Measurements from ENCODE around the gene SLC29A4.
"Not testable (repeated sequence)": the region's sequence is repeated elsewhere in the genome, so short reads cannot be mapped to it uniquely, and the experiment has no call there.

DNA sequence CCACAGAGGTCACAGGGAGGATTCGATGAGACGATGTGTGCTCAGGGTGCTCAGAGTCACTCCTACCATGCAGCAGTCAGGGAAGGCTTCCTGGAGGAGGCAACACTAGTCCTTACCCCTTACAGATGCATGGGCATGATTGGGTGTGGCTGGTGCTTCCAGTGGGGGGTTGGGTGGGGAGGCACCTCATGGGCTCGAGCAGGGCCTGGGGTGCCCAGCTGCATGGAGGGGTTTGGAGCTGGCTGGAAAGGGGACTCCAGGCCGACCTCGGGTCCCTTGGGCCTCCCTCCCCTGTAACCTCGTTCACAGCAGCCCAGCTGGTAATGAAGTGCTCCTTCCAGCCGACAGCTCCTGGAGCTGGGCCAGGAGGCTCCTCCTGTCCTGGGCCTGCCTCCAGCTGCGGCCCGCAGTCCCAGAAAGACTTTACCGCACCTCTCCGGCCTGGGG, 7.7 kb upstream of the SLC29A4 start:
- not testable (repeated sequence) for TF ChIP-seq EZH2 (IDR thresholded peaks at IDR 0.05; ENCODE audit: borderline replicate concordance, low read depth, low read length, poor library complexity, severe bottlenecking)
- TF ChIP-seq, protein P1, sequence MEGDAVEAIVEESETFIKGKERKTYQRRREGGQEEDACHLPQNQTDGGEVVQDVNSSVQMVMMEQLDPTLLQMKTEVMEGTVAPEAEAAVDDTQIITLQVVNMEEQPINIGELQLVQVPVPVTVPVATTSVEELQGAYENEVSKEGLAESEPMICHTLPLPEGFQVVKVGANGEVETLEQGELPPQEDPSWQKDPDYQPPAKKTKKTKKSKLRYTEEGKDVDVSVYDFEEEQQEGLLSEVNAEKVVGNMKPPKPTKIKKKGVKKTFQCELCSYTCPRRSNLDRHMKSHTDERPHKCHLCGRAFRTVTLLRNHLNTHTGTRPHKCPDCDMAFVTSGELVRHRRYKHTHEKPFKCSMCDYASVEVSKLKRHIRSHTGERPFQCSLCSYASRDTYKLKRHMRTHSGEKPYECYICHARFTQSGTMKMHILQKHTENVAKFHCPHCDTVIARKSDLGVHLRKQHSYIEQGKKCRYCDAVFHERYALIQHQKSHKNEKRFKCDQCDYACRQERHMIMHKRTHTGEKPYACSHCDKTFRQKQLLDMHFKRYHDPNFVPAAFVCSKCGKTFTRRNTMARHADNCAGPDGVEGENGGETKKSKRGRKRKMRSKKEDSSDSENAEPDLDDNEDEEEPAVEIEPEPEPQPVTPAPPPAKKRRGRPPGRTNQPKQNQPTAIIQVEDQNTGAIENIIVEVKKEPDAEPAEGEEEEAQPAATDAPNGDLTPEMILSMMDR (conservative IDR thresholded peaks at IDR 0.05; ENCODE audit: low read depth, low read length) = not testable (repeated sequence)

Data from A673 (cell line).